ENCODE results near the gene UGT1A10. TPM values are rescaled to one million over a fixed set of nuclear protein-coding genes. Genes with fewer than 3 reads are reported as not detected.

The UGT1A10 gene
- total and polyA plus RNA-seq, 2 donors (not counting 3 experiments of a cell fraction or from before 2014, with no cell fraction given): not detected

- FAIRE-seq (no peak), DNase-seq (ENCODE audit: low read depth, low spot score) (no peak)
- Histone ChIP-seq H3K9me3 (replicated peaks; ENCODE audit: control insufficient read depth, insufficient read depth, low read length) (no peaks in the 10 kb centered on the region), H3K9ac (replicated peaks; ENCODE audit: extremely low read depth, insufficient read depth, low read length) (no peak overlapping the region), H3K79me2 (ENCODE audit: control insufficient read depth, insufficient read depth, low read length) (no peaks in the 10 kb centered on the region), H3K27me3 (ENCODE audit: control insufficient read depth in 2 of 2, insufficient read depth in 2 of 2, low read length in 2 of 2) (no peaks in the 10 kb centered on the region), H3K27ac (ENCODE audit: insufficient read depth, low read depth, low read length) (no peak overlapping the region), H3K9me1 (replicated peaks; ENCODE audit: control insufficient read depth, extremely low read depth, insufficient read depth, low read length) (no peaks in the 10 kb centered on the region), H3K4me3 (replicated peaks in 1 of 3; ENCODE audit: insufficient read depth in 1 of 3, low read depth in 1 of 3, low read length in 3 of 3) (no peak overlapping the region), H3K4me1 (ENCODE audit: control insufficient read depth, extremely low read depth, insufficient read depth, low read length) (no peaks in the 10 kb centered on the region), H2AFZ (ENCODE audit: low read depth, low read length) (no peak overlapping the region), H4K20me1 (replicated peaks; ENCODE audit: control insufficient read depth, extremely low read depth, insufficient read depth, low read length) (no peaks in the 10 kb centered on the region), H3K36me3 (ENCODE audit: control insufficient read depth in 2 of 2, extremely low read depth in 1 of 2, insufficient read depth in 2 of 2, low read length in 2 of 2) (no peaks in the 10 kb centered on the region), H3K4me2 (ENCODE audit: insufficient read depth, low read length) (no peak overlapping the region)
- dilution Hi-C loops (cut with MboI; ENCODE audit: extremely low pct_ligation_motif_present, low sequenced_read_pairs) (no loop called here), intact Hi-C loops (cut with micrococcal nuclease) (no loop called here)
- TF ChIP-seq POLR2AphosphoS5 (IDR thresholded peaks at IDR 0.05; ENCODE audit: insufficient read depth, low read depth, low read length) (no peak), MYC (IDR thresholded peaks at IDR 0.05; ENCODE audit: low read depth, low read length) (no peak), CTCF (IDR thresholded peaks at IDR 0.05; ENCODE audit: extremely low read depth in 1 of 2, insufficient read depth in 1 of 2, low read depth in 1 of 2, low read length in 2 of 2) (no peak), GATA2 (IDR thresholded peaks at IDR 0.05; ENCODE audit: insufficient read depth, insufficient read length, low read depth, low read length) (no peak), MAX (IDR thresholded peaks at IDR 0.05; ENCODE audit: insufficient read depth, insufficient read length) (no peak), POLR2A (IDR thresholded peaks at IDR 0.05; ENCODE audit: low read depth, low read length) (no peak), JUN (IDR thresholded peaks at IDR 0.05; ENCODE audit: borderline replicate concordance, insufficient read depth, insufficient read length, low read depth) (no peak), EZH2 (IDR thresholded peaks at IDR 0.05; ENCODE audit: borderline replicate concordance, low read depth, low read length, severe bottlenecking) (no peak)
- ChIA-PET POLR2A (no interaction called here), CTCF (no interaction called here)
- no TSS peak for BruUV-seq (replicated peaks)
Measured at GRCh38 chr2:233673896-233674295, 37.6 kb downstream of the UGT1A10 start.
